Measurements from ENCODE around the gene MUCL3.

- TF ChIP-seq ZC3H10 (CRISPR knock-in tag; IDR thresholded peaks at IDR 0.05): no peak
- TF ChIP-seq ZNF8 (CRISPR knock-in tag; IDR thresholded peaks at IDR 0.05): no peak
These were observed 44.2 kb upstream of the MUCL3 start for GRCh38 chr6:30896541-30896940.

Measured in SK-N-SH treated with all-trans-retinoic acid at 6 μM for 48 hours (cell line).